GM19438 (cell line): ENCODE data around the gene AAK1.
"Not testable (repeated sequence)": the region's sequence is repeated elsewhere in the genome, so short reads cannot be mapped to it uniquely, and the experiment has no call there.

Source experiments
- ATAC-seq: cut with Tn5 transposase; IDR thresholded peaks from one replicate; pipeline ENCODE4 v1.9.1; 2021; ENCODE audit warnings: low read depth; ENCODE audit not compliant: unreplicated experiment

Gene AAK1

GRCh38 chr2:69660637-69661036 lies 17.1 kb upstream of the AAK1 start:
- ATAC-seq, result no peak

DNA sequence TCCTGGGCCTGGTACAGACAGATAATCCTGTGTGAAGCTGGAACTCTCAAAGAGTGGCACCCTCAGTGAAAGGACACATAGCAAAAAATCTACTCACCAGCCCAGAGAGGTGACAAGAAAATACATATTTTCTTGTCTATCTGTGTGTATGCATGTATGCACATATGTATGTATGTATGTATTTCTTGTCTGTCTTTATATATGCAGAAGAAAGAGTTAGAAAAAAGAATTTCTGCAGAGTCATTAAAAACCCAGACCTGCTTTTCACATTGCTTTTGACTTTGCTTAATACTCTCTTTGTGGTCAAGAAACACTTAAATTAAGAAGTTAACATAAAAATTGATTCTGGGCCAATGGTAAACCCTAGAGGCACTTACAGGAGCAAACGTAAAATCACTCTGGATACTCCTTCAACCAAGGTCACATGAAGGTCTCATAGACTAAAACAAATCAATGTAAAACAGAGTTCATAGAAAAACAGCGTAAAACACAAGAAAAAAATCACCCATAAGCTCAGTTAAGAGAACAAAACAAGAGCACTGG lies 16.5 kb upstream of the AAK1 start:
- ATAC-seq, result no peak

- no peak for ATAC-seq
These were observed 15.8 kb upstream of the AAK1 start for GRCh38 chr2:69659349-69659748.

- ATAC-seq, result no peak
These were observed 8.7 kb upstream of the AAK1 start for GRCh38 chr2:69652206-69652605.

GRCh38 chr2:69647196-69647595 lies 3.7 kb upstream of the AAK1 start:
- not testable (repeated sequence) for ATAC-seq

DNA sequence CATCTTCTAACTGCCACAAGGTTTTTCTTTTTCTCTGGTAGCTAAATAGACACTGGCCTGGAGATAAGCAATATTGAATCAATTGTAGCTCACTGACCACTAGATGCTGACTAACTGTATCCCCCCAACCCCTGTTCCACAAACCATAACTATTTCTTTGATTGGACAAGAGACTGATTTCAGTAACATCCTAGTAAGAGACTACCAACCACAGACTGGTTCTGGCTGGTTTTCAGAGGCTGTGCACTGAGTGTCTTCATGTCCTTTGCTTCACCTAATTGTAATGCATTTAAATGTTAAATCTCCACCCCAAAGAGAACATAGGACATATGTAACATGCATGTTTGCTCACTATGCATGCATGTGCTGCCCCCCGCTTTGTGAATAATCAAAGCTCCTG lies 3.2 kb upstream of the AAK1 start:
- ATAC-seq, result no peak

- ATAC-seq, result no peak
These were observed 2.4 kb upstream of the AAK1 start for GRCh38 chr2:69645921-69646320.

DNA sequence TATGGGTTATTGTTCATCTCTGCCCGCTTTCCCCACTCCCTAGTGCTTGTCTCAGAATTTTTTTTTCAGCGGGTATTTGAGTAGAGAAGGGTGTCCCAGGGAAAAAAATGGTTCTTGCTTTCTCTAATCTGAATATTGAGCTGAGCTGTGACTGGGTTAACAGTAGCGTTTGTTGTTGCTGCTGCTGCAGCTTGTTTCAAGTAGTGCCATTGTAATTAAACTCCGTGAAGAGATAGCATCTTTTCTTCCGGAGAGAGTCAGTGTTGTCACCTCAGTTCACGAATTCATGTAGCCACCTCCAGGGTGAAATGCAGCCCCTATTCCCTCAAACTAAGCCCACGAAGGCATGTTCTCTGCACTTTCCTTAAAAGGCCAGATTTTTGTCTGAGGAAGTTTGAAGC lies 1.5 kb upstream of the AAK1 start:
- no peak for ATAC-seq

- no peak for ATAC-seq
These were observed 1.0 kb upstream of the AAK1 start for GRCh38 chr2:69644506-69644979.

- no peak for ATAC-seq
These were observed 584 bp downstream of the AAK1 start for GRCh38 chr2:69642709-69643601.

DNA sequence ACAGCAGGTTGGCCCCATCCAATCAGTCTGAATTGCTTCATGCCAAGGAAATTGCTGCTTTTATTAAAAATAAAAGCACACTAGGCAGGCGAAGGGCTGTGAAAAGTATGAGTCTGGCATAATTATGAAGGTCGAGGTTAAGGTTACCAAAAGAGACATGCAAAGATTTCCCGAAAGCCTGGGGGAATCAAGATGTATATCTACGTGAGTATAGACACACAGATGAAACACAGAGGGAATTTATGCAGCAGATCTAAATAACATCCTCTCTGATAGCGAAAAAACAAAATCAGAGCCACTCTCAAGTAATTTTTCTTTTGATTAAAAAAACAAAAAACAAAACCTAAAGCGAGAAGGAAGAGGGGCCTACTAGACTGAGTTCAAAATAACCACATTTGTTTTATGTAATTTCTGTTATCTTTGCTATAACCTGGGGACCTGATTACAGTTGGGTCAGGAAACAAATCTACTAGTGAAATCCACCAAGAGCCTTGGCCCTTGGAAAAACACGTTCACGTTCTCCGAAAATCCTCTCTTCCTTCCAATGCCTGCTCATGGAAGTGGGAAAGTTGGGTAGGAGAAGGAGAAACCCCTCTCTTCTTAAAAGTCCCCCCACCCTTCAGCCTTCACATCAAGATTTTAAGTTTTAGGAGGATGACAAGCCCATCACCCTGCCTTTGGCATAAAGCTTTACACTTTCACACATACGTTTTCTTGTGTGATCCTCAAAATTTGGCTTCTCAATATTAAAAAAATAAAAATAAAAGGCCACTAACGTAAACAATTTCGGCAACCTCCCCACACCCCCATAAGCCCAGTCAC lies 1.4 kb downstream of the AAK1 start:
- ATAC-seq, result no peak

DNA sequence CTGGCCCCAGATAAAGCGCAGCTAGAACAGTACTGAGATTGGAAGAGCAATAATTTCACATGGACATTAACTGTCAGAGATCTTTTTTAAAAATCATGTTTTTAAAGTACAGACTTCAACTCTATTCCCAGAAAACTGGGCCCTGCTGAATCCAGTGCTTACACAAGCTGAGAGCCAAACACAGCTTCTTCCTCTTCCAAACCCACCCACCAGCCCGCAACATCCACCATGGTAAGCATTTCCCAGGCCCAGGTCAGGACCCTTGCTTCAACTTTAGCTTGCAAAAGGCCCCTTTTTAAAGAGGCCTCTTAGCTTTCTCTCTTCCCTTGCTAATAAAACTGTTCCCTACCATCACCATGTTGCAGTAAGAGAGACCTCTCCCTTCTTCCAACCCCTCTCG lies 2.1 kb downstream of the AAK1 start:
- no peak for ATAC-seq

- ATAC-seq, result no peak
These were observed 4.3 kb downstream of the AAK1 start for GRCh38 chr2:69639266-69639665.

DNA sequence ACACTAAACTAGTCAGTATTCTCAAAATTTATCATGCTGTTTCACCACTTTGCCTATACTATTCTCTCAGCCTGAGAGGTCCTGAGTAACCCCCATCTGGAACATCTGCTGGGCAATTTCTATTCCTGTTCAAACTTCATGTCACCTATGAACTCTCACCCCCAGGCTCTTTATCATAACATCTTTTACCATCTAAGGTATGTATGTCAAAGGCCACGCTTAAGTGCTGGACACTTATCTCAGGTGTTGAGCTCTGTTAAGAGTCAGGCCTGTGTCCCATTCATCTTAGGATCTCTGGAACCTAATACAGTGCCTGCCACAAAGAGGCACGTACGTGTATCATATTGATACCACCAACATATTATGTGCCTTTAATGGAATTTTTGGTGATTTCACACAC lies 4.9 kb downstream of the AAK1 start:
- ATAC-seq, result no peak

DNA sequence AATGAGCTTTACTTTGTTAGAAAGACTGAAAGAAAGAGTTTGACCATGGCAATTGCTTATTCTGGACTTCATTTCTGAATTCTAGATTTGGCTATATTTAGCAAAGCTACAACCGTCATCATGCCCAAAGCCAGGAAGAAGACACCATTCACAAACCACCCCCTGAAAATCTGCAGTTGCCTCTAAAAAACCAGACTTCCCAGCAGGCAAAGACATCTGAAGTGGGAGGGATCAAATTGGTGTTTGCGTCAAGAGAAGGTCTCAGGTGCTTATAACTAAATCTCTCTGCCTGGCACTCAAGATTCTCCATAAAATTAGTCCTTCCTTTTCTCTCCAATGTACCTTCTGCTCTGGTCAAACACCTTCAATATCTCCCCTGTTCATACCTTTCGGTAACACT lies 5.6 kb downstream of the AAK1 start:
- no peak for ATAC-seq

DNA sequence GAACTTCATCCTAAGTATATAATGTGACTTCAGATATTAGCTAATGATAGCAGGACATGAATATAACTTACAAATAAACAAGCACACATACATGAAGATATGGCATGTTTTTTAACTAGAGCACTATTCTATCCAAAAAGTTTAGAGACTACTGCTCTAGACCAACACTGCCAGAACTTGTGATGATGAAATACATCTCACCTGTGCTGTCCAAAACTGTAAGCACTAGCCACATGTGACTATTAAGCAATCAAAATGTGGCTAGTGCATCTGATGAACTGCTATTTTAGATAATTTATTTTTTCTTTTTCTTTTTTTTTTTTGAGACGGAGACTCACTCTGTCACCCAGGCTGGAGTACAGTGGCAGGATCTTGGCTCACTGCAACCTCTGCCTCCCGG lies 7.1 kb downstream of the AAK1 start:
- ATAC-seq, result no peak

- no peak for ATAC-seq
These were observed 8.1 kb downstream of the AAK1 start for GRCh38 chr2:69635432-69635831.

DNA sequence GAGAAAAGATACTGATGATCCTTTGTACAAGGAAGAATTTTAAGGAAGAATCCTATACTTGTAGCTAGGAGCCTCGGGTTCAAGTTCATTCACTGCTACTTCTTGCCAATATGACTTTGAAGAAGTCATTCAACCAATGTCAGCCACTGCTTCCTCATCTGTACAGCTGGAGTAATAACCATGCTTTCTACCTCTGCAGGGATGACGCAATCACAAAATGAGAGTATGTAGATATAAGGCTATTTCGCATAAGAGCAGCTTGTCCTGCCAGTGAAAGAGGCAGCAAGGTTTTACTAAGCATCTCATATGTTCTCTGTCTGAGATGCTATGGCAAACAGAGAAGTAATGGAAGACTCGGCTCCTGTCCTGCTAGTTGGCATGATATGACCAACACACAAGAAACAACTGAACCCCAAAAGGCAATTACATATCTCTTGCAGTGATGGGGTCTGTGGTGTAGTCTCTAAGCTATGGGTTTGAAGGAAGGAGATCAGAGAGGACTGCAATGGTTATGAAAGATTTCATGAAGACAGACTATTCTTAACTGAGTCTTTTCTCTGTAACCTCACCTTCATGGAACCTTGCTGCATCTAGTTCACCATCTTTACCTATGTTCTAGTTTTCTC lies 9.2 kb downstream of the AAK1 start:
- no peak for ATAC-seq

DNA sequence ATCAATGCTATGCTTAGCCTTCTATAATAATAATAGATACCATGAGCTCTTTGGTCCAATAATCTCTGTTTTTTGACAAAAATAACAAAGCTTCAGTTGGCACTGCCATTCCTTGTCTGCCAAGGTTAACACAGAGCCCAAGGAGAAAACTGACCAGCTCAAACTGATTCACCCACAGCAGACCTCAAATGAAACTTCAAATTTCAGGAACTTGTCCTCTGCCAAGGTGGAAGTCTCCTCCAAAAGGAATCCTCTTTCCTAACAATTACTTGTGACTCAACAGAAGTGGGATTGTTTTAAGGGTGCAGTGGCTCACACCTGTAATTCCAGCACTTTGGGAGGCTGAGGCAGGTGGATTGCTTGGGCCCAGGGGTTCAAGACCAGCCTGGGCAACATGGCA lies 12.1 kb downstream of the AAK1 start:
- no peak for ATAC-seq

DNA sequence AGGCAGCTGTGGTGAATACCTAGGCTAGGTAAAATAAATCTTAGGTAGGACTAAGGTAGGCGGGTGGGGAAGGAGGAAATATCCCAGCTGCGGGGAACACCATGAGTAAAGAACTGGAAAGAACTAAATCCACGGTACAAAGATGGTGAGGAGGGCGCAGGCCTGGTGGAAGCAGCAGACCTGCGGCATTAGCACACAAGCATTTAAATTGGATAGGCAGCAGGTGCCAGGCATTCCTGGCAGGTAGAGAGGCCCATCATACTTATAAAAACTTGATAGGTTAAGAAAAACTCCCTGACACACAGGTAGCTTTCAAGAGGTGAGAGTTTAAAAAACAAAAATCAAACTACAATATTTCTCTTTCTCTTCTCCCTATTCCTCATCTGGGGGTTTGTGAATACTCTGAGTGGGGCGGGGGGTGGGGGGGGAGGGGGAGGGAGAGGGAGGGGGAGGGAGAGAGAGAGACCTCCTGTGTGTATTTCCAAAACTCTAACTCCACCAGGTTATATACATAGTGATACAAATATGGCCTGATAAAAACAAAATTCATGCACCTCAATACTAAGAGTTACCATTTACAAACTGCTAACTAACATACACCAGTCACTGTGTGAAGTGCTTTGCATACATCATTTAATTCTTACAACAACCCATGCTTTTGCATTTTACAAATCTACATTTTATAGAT lies 13.5 kb downstream of the AAK1 start:
- ATAC-seq, result no peak
